GM19099 (cell line): ENCODE measurements around the gene ACAT2.

Source experiments
- POLR2A ChIP-seq: IDR thresholded peaks from 3 replicates; pipeline ENCODE4 v1.6.1; 2011; ENCODE audit warnings: low read depth; ENCODE audit not compliant: insufficient read length; ENCODE audit errors: extremely low read depth

The ACAT2 gene

GRCh38 chr6:159821122-159821521, 59.3 kb downstream of the ACAT2 start:
- TF ChIP-seq POLR2A: no peak

DNA sequence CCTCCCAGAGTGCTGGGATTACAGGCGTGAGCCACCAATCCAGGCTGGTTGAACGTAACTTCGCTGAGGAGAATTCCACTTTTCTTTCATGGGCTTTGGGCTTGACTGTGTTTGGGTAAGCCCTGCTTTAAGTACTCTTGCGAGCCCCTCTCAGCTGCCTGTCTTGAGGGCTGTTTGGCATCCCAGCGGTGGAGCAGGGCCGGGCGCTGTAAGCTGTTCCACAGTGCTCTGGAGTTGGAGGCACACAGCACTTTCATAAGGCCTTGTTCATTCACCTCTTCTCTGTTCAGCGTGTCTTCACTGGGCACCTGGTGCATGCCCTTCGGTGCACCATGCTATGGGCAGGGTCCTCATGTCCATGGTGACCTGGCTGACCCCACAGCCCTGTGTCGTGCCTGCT, 59.9 kb downstream of the ACAT2 start:
- no peak for TF ChIP-seq POLR2A

DNA sequence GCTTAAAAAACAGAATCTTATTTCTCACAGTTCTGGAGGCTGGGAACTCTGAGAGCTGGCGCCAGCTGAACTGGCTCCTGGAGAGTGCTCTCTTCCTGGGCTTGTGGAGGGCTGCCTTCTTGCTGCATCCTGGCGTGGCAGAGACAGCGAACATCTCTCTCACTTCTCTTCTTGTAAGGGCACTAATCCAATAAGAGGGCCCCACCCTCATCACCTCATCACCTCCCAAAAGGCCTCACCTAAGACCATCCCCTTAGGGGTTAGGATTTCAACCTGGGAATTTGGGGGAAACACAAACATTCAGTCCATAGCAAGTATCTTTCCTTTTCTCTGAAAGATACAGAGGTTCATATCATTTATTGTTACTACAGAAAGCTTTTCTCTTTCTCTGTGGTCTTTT, 62.1 kb downstream of the ACAT2 start:
- no peak for TF ChIP-seq POLR2A

DNA sequence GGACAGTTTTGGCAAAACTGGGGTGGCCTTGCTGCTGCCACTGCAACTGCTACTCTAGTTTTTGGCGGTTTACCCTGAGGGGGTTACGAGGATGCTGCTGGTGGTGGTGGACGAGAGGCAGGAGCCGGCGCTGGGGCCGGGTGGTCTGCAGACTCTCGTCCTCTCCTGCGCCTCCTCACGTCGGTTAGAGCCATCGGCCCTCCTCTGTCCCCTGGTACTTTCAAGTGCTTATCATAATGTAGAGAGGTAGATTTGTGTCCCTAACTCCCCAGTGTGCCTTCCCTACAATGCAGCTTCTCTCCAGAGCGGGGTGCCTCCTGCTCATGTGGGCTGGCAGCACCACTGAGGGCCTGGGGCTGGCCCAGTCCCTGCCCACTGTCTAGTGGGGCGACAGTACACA, 64.2 kb downstream of the ACAT2 start:
- TF ChIP-seq POLR2A: no peak

DNA sequence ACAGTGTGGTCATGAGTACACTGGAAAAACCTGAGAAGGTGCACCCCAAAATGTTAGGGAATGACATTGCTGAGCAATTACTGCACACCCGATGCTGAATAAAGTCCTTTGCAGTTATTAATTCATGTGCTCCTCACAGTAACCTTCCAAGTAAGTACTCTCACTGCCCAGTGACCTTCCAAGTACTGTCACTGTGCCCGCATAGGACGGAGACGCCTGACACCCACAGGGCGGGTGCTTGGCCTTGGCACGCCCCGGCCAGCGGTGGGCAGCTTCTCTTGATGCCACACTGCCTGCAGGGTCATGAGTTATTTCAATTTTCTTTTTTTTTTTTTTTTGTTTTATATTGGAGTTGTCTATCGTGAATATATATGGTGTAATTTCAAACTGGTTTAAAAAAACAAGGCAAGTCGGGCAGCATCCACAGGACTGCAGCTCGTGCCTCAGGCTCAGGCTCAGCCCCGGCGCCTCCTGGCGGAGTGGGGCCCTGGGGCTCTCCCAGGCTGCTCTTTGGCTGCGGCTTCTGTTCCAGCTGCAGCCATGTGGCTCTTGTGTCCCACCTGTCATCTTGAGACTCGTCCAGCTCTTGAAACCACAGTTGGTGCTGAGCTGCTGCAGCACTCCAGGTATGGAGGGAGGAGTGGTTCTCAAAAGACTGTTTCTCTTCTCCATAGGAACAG, 65.3 kb downstream of the ACAT2 start:
- TF ChIP-seq POLR2A: no peak

DNA sequence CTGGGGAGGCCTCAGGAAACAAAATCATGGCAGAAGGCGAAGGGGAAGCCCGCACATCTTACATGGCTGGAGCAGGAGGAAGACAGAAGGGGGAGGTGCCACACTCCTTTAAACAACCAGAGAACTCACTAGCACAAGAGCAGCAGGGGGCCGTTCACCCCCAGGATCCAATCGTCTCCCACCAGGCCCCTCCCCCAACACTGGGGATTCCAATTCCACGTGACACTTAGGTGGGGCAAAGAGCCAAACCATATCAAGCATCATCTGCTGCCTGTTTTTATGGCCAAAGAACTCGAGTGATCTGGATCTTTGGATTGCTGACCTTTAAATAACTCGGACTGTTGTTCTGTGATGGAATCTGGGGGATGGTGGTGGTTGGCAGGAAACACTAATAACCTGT, 66.2 kb downstream of the ACAT2 start:
- TF ChIP-seq POLR2A: no peak
